ENCODE data around the gene KCNJ14. TPM values are rescaled to one million over a fixed set of nuclear protein-coding genes. Genes with fewer than 3 reads are reported as not detected.

KCNJ14 gene
- total and polyA plus RNA-seq, 2 of the 4 experiments (the other 2 are of a cell fraction): 0.18 to 0.39 TPM

DNA sequence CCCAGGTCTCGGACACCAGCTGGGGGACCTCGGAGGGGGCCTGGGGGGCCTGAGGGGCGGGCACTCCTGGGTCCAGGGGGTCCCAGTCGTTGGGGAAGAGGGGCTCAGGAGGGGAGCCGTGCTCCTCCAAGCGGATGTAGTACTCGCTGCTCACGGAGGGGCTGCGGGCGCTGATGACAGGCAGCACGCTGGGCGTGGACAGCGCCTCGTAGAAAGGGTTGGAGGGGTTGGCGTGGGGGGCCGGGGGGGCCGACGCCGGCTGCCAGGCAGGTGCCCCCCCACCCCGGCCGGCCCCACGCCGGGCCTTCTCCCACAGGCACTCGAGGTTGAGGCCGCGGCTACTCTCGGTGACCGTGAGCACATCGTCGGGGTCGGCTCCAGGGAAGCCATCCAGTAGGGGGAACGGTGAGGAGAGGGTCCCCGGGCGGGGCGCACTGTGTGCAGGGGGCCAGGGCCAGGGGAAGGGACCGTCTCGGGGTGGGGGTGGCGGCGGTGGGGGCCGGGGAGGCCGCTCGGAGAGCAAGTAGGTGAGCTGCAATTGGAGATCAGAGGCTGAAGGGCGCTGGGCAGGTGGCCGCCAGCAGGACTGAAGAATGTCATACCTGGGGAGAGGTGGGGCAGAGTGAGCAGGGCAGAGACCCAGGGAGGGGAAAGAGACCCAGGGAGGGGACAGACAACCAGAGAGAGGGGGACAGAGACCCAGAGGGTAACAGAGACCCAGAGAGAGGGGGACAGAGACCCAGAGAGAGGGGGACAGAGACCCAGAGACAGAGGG lies 44.1 kb downstream of the KCNJ14 start:
- Histone ChIP-seq H2AK5ac (ENCODE audit: low read depth, low read length) (no peak overlapping the region), H3K9me1 (ENCODE audit: insufficient read depth, low read length) (no peaks in the 10 kb centered on the region; the same call in 1 of the 2 replicates), H4K91ac (ENCODE audit: insufficient read depth, low read depth, low read length) (no peak overlapping the region), H3K4me2 (ENCODE audit: low read depth, low read length) (no peak overlapping the region), H2BK15ac (ENCODE audit: low read depth, low read length) (no peak overlapping the region), H4K8ac (ENCODE audit: low read depth in 2 of 2, low read length in 2 of 2) (no peak overlapping the region), H3K56ac (ENCODE audit: extremely low read depth, insufficient read depth, low read length) (no peak overlapping the region), H2AK9ac (replicated peaks; ENCODE audit: low read depth, low read length, poor library complexity) (no peak overlapping the region), H3K4me1 (ENCODE audit: control insufficient read depth, insufficient read depth, low read length) (peaks cover 3% of the 10 kb centered on the region; the same call in 1 of the 2 replicates), H2AFZ (replicated peaks; ENCODE audit: low read length, poor library complexity) (no peak overlapping the region), H3K36me3 (ENCODE audit: control insufficient read depth, insufficient read depth, low read length) (no peaks in the 10 kb centered on the region), H3K23ac (ENCODE audit: low read depth, low read length) (no peak overlapping the region), H2BK20ac (ENCODE audit: low read depth, low read length) (no peak overlapping the region), H3K9me3 (ENCODE audit: control insufficient read depth, insufficient read depth, low read length) (no peaks in the 10 kb centered on the region), H3K27me3 (ENCODE audit: control insufficient read depth, insufficient read depth, low read length) (peaks cover 44% of the 10 kb centered on the region), H4K5ac (ENCODE audit: low read depth, low read length) (no peak overlapping the region), H2BK5ac (ENCODE audit: low read depth, low read length, poor library complexity, severe bottlenecking) (no peak overlapping the region), H3K27ac (ENCODE audit: insufficient read depth, low read length) (no peak overlapping the region), H3K18ac (ENCODE audit: low read depth, low read length) (no peak overlapping the region), H3K79me1 (ENCODE audit: low read depth in 1 of 2, low read length in 2 of 2) (peaks cover 0 to 3% of the 10 kb centered on the region in 2 experiments; a peak in 1 of 4 replicates), H2BK120ac (ENCODE audit: low read depth, low read length) (no peak overlapping the region), H4K20me1 (ENCODE audit: insufficient read depth, low read length) (no peaks in the 10 kb centered on the region; the same call in 1 of the 2 replicates), H3K14ac (replicated peaks; ENCODE audit: low read depth, low read length) (no peak overlapping the region), H3K4me3 (ENCODE audit: insufficient read depth, low read depth, low read length) (no peak overlapping the region), H3K9ac (ENCODE audit: low read depth, low read length) (no peak overlapping the region), H3K4ac (ENCODE audit: low read depth, low read length) (no peak overlapping the region)
- 5% methylated on average over 4 of the region's 44 CpGs; no CpG with 5 or more reads in 1 of the 2 experiments for WGBS, 2 experiments (ENCODE audit: extremely low coverage in 2 of 2, insufficient read length in 1 of 2)
- ChIA-PET CTCF (no interaction called here), POLR2A (ENCODE audit: unreplicated experiment) (no interaction called here)
- in situ Hi-C loops (cut with MboI; ENCODE audit: low sequenced_read_pairs): no loop called here
- BruUV-seq (replicated peaks): no TSS peak
- no peak for DNase-seq
- dilution Hi-C loops (cut with HindIII; ENCODE audit: low sequenced_read_pairs, unreplicated experiment): no loop called here
- TF ChIP-seq, protein P1, sequence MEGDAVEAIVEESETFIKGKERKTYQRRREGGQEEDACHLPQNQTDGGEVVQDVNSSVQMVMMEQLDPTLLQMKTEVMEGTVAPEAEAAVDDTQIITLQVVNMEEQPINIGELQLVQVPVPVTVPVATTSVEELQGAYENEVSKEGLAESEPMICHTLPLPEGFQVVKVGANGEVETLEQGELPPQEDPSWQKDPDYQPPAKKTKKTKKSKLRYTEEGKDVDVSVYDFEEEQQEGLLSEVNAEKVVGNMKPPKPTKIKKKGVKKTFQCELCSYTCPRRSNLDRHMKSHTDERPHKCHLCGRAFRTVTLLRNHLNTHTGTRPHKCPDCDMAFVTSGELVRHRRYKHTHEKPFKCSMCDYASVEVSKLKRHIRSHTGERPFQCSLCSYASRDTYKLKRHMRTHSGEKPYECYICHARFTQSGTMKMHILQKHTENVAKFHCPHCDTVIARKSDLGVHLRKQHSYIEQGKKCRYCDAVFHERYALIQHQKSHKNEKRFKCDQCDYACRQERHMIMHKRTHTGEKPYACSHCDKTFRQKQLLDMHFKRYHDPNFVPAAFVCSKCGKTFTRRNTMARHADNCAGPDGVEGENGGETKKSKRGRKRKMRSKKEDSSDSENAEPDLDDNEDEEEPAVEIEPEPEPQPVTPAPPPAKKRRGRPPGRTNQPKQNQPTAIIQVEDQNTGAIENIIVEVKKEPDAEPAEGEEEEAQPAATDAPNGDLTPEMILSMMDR (conservative IDR thresholded peaks at IDR 0.05; ENCODE audit: low read depth, low read length): no peak
- TF ChIP-seq, protein P2, sequence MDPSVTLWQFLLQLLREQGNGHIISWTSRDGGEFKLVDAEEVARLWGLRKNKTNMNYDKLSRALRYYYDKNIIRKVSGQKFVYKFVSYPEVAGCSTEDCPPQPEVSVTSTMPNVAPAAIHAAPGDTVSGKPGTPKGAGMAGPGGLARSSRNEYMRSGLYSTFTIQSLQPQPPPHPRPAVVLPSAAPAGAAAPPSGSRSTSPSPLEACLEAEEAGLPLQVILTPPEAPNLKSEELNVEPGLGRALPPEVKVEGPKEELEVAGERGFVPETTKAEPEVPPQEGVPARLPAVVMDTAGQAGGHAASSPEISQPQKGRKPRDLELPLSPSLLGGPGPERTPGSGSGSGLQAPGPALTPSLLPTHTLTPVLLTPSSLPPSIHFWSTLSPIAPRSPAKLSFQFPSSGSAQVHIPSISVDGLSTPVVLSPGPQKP (IDR thresholded peaks at IDR 0.05; ENCODE audit: borderline replicate concordance, low read depth, low read length): no peak
- TF ChIP-seq MAZ (IDR thresholded peaks at IDR 0.05; ENCODE audit: borderline replicate concordance, low read depth, low read length) (no peak), POLR2A (IDR thresholded peaks at IDR 0.05; ENCODE audit: low read depth, low read length) (no peak), FOS (IDR thresholded peaks at IDR 0.05; ENCODE audit: low read depth, low read length) (no peak)
- ATAC-seq (ENCODE audit: low read depth): no peak
- intact Hi-C loops (cut with micrococcal nuclease): no loop called here

Data from IMR-90 (cell line).